Right cardiac atrium (tissue), 5 donors: ENCODE data around the gene YPEL1. TPM values are rescaled to one million over a fixed set of nuclear protein-coding genes. Genes with fewer than 3 reads are reported as not detected.
A peak's percentile ranks its signal among the peaks of the same experiment; 100 is the strongest.
"Not testable (repeated sequence)": the region's sequence is repeated elsewhere in the genome, so short reads cannot be mapped to it uniquely, and the experiment has no call there.

Experiments used
- ATAC-seq, 2 donors: fragments of 200-7000 bp; cut with Tn5 transposase; one replicate each; pipeline versions ENCODE4 v1.8.0 to v1.9.1; 2020; ENCODE audit warnings: moderate library complexity in 2 of 2, mild to moderate bottlenecking in 1 of 2
- DNase-seq, 3 donors: peaks; one replicate each; pipeline ENCODE4 v3.0.0-alpha.2; 2020
- H3K27ac ChIP-seq: one replicate; pipeline ENCODE4 v1.5.1; 2013; ENCODE audit warnings: mild to moderate bottlenecking, low read length, control low read depth, moderate library complexity
- H3K27me3 ChIP-seq: one replicate; pipeline ENCODE4 v1.6.1; 2013; ENCODE audit not compliant: control insufficient read depth, insufficient read depth
- H3K4me1 ChIP-seq: one replicate; pipeline ENCODE4 v1.6.1; 2013; ENCODE audit warnings: low read length; ENCODE audit not compliant: control insufficient read depth, insufficient read depth
- H3K4me3 ChIP-seq: one replicate; pipeline ENCODE4 v1.5.1; 2013; ENCODE audit warnings: low read length, control low read depth
- H3K9me3 ChIP-seq: one replicate; pipeline ENCODE4 v1.6.1; 2013; ENCODE audit warnings: low read length; ENCODE audit not compliant: control insufficient read depth
- WGBS: extraction: QIAGEN DNeasy Blood & Tissue Kit; methylation state at CpG from one replicate; pipeline ENCODE4 v1.1.7; 2013; 5-methylcytosine and 5-hydroxymethylcytosine counted together
- intact Hi-C, 4 donors: fragments of 100-400 bp; cut with DNase I; formaldehyde crosslinking; loops; one replicate each; pipeline versions ENCODE4 v1.11.0 to v1.14.0; 2022 to 2023
- polyA plus RNA-seq: library from polyadenylated mRNA; stranded (reverse); fragments of 200-250 nt; gene quantifications from one replicate; pipeline ENCODE4 v1.2.3, GENCODE V29; 2013
- total RNA-seq, 4 donors: library from RNA; stranded (reverse); fragmentation: NEBNext Ultra II Directional; extraction: Animal tissue kit (Norgen Biotek cat#: 25700); gene quantifications; one replicate each; pipeline ENCODE4 v1.2.1, GENCODE V29; 2021
- donor health status: healthy with polysubstance abuse.
- donor health status: DM: no; HTN: yes; CAD: no.
- donor health status: DM: no; HTN: no; CAD: no.
- donor health status: DM: no; HTN: yes; CAD: no; lungs with severe emphysema.
- donor health status: DM: yes; HTN: yes; CAD: no.

Gene YPEL1
- total and polyA plus RNA-seq, 5 donors: 4.1 to 12.5 (median 5.4) TPM

DNA sequence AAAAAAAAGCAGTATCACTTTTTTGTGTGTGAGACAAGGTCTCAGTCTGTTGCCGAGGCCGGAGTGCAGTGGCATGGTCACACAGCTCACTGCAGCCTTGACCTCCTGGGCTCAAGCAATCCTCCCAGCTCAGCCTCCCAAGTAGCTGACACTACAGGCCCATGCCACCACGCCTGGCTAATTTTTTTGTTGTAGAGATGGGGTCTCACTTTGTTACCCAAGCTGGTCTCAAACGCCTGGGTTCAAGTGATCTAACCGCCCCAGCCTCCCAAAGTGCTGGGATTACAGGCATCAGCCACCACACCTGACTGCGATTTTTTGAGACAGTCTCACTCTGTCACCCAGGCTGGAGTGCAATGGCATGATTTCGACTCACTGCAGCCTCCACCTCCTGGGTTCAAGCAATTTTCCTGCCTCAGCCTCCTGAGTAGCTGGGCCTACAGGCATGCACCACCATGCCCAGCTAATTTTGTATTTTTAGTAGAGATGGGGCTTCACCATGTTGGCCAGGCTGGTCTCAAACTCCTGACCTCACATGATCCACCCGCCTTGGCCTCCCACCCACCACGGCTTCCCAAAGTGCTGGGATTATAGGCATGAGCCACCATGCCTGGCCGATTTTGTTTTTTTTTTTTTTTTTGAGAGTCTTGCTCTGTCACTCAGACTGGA lies 15.3 kb downstream of the YPEL1 start:
- H3K4me3 ChIP-seq, H3K4me1 ChIP-seq, DNase-seq, H3K27me3 ChIP-seq, H3K27ac ChIP-seq, intact Hi-C loops, ATAC-seq, H3K9me3 ChIP-seq: not testable (repeated sequence)
- WGBS: 97% methylated on average over 10 of the region's 10 CpGs

DNA sequence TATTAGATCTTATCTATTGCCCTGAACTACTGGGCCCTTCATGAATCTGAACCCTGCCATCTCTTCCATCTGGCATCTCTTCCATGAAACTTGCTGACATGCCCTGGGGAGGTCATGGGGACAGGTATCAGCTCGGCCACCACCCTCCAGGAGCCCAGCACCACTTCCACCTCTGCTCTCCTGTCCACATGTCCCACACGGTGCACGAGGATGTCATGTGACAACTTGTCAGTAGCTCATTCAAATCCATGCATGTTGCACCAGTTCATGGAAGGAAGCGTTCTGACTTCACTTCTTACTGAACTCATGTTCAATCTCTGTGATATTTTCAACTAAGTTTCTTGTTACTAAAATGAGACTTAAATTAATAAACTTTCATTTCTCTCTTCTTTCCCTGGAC lies 16.6 kb downstream of the YPEL1 start:
- ATAC-seq: no peak
- H3K4me3 ChIP-seq: no peak overlapping the region
- no peaks in the 10 kb centered on the region for H3K4me1 ChIP-seq
- 49% methylated on average over 4 of the region's 4 CpGs for WGBS
- H3K27ac ChIP-seq: no peak overlapping the region
- H3K9me3 ChIP-seq: no peaks in the 10 kb centered on the region
- no peaks in the 10 kb centered on the region for H3K27me3 ChIP-seq
- intact Hi-C loops: no loop called here
- DNase-seq: no peak

DNA sequence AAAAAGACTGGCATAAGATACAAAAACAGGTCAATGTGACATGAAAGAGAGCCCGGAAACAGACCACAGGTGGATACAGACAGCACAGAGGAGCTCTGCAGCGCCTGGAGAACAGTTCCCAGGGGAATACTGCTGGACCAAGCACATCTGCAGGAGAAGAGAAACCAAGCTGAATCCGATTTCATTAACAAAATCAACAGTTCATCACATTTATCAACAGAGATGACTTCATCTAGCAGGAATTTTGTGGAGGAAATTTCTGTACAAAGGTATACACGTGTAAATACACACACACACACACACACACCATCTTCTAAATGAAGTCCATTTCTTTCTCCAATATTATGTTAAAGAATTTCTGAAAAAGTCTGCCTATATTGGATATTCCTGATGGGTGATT lies 17.1 kb downstream of the YPEL1 start:
- intact Hi-C loops: no loop called here
- no peaks in the 10 kb centered on the region for H3K9me3 ChIP-seq
- H3K27ac ChIP-seq: no peak overlapping the region
- H3K4me1 ChIP-seq: no peaks in the 10 kb centered on the region
- DNase-seq (no peak), ATAC-seq (no peak)
- H3K4me3 ChIP-seq: no peak overlapping the region
- 70% methylated on average over 4 of the region's 4 CpGs for WGBS
- H3K27me3 ChIP-seq: no peaks in the 10 kb centered on the region

DNA sequence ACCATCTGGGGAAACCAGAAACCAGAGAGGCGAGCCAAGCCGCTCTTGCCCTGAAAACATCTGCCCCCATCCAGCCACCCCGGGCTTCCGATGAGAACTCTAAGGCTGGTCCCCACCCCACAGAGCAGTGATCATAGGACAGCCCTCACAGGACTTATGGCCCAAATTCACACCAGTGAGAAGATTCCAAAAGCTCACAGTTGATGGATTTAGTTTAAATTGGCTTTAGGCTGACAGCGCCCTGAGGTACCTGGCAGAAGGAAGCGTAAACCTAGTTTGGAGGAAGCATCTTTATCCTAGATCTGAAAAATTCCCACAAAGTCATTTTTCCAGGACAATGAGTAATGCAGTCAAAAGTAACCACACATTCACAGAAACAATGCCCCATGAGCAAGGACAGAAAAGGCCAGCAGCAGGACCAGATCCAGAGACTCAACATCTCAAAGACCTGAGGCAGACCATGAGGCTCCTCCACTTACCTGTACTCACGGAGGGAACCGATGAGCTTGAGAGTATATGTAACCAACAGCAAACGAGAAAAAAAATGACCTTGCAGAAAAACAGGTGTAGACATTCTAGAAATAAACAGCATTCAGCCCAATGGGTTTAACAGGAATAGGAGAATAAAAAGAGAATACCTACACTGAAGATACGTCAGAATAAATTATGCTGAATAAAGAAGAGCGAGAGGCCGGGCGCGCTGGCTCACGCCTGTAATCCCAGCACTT lies 19.0 kb downstream of the YPEL1 start:
- H3K9me3 ChIP-seq, H3K27ac ChIP-seq, H3K4me1 ChIP-seq, ATAC-seq, intact Hi-C loops, H3K4me3 ChIP-seq, DNase-seq, H3K27me3 ChIP-seq: not testable (repeated sequence)
- WGBS: 92% methylated on average over 14 of the region's 15 CpGs

DNA sequence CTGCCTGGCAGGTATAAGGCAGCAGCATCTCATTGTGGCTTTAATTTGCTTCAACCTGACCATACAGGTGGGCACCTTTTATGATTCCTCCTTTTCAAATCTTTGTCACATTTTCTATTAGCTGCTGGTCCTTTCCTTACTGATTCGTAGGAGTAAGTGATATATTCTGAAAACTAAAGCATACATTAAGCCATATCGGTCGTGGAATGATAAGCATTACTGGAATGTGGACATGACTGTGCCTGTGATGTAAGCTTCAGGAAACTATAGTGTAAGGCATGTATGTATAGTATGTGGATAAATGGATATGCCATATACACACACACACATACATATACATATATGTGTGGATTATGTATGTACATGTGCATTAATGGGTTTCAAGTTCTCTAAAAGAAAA lies 20.8 kb downstream of the YPEL1 start:
- intact Hi-C loops: loop anchor here in 3 of 4 donors (5.0 kb wide), 2 partner anchors 223 to 238 kb away; partner anchors contain the start of gene PPM1F (in 2 of the 3)
- H3K4me1 ChIP-seq: no peaks in the 10 kb centered on the region
- WGBS: 74% methylated on average over 3 of the region's 3 CpGs
- no peaks in the 10 kb centered on the region for H3K9me3 ChIP-seq
- no peak for DNase-seq
- no peak overlapping the region for H3K27ac ChIP-seq
- H3K4me3 ChIP-seq: no peak overlapping the region
- no peaks in the 10 kb centered on the region for H3K27me3 ChIP-seq
- no peak for ATAC-seq

DNA sequence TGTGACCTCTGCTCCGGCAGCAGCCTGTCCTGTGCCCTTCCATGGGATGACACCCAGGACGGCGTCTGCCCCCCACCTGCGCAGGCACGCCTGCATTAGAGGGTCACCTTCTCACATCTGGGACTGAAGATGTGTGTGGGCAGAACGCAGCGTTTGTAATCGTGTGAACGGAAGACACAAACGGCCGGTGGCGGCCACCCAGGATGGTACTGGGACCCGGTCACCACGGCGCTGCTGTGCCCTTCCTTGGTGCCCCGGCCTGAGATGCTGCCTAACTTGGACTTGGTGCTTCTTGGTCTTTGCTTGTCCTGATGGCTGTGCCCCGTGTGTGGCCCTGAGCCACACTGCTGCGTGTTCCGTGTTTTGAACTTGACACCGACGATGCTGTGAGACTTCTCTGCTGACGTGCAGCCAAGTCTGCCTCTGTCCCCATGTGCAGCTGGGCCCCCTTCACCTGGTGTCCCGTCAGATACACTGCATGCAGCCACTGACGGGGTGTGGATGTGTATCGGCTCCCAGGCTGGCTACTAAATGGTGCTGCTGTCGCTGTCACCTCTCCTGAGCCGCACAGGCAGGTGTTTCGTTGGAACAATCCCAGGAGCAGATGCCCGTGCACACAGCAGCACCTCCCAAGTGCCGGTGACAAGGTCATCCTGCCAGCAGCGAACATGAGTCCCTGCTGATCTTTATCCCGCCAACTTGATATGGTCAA lies 21.4 kb downstream of the YPEL1 start:
- WGBS: 62% methylated on average over 32 of the region's 32 CpGs
- intact Hi-C loops: loop anchor here in 3 of 4 donors (5.0 kb wide), 2 partner anchors 223 to 238 kb away; partner anchors contain the start of gene PPM1F (in 2 of the 3)
- Histone ChIP-seq H3K27me3 (no peaks in the 10 kb centered on the region), H3K4me3 (no peak overlapping the region), H3K9me3 (no peaks in the 10 kb centered on the region), H3K4me1 (no peaks in the 10 kb centered on the region), H3K27ac (no peak overlapping the region)
- peak in 1 of 3 donors; percentile 51 for DNase-seq
- peak; percentile 5 to 12 for ATAC-seq

DNA sequence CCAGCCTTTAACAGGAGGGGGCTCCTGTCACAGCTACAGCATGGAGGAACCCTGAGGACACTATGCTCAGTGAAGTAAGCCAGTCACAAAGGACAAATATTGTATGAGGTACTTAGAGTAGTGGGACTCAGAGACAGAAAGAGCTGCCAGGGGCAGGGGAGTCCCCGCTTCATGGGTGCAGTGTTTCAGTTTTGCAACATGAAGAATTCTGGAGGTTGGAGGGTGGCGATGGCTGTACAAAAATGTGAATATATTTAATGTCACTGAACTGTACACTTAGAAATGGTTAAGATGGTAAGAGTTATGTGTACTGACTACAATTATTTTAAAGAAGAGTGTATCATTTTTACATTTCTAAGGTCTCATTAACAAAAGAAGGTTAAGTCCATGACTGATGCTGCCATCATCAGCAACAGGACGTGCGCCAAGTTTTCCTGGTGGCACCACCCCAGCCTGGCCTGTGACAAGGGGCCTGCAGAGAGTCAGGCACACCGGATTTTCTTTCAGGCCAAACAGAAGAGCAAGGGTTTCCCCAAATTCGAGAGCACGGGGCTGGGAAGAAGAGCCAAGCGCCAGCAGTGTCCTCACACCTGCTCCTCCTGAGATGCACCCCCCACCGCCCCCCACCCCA lies 22.1 kb downstream of the YPEL1 start:
- DNase-seq (peak in 1 of 3 donors; percentile 44), ATAC-seq (no peak)
- intact Hi-C loops: loop anchor here (1.0 to 5.0 kb wide), 3 partner anchors 224 to 239 kb away; partner anchors contain the start of gene PPM1F (in 2 of the 4)
- H3K27ac ChIP-seq: no peak overlapping the region
- H3K4me3 ChIP-seq: no peak overlapping the region
- no peaks in the 10 kb centered on the region for H3K9me3 ChIP-seq
- 68% methylated on average over 9 of the region's 9 CpGs for WGBS
- H3K4me1 ChIP-seq: no peaks in the 10 kb centered on the region
- H3K27me3 ChIP-seq: no peaks in the 10 kb centered on the region

DNA sequence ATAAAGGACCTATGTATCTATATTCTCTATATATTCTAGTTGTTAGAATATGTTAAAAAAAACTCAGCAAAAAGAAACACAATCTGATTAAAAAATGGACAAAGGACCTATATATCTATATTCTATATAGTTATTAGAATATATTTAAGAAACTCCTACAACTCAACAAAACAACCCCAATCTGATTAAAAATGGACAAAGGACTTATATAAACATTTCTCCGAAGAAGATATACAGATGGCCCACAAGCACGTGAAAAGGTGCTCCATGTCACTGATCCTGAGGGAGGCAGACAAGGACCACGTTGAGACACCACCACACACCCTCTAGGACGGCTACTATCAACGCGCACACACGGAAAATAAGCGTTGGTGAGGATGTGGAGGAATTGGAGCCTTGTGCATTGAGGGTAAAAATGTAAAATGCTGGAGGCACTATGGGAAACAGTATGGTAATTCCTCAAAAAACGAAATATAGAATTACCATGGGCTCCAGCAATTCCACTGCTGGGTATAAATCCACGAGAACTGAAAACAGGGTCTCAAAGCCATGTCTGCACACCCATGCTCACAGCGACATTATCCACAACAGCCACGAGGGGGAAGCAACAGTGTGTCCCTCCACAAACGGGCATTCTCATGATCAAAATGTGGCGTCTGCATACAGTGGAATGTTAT lies 22.7 kb downstream of the YPEL1 start:
- ATAC-seq (peak; percentile 92 to 93), DNase-seq (peak; percentile 64 to 85 (median 77))
- H3K27ac ChIP-seq: no peak overlapping the region
- intact Hi-C loops: loop anchor here (1.0 to 5.0 kb wide), 3 partner anchors 224 to 239 kb away; partner anchors contain the start of gene PPM1F (in 2 of the 4)
- H3K4me3 ChIP-seq: no peak overlapping the region
- 7% methylated on average over 14 of the region's 14 CpGs for WGBS
- peaks cover under 1% of the 10 kb centered on the region for H3K4me1 ChIP-seq
- H3K9me3 ChIP-seq: no peaks in the 10 kb centered on the region
- no peaks in the 10 kb centered on the region for H3K27me3 ChIP-seq

DNA sequence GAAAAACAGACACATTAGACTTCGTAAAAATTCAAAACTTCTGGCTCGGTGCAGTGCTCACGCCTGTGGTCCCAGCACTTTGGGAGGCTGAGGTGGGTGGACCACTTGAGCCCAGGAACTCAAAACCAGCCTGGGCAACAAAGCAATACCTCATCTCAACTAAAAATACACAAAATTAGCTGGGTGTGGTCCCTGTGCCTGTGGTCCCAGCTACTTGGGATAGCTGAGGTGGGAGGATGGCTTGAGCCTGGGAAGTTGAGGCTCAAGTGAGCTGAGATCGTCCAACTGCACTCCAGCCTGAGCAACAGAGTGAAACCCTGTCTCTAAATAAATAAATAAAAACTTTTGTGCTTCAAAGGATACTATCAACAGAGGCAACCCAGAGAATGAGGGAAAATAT lies 23.7 kb downstream of the YPEL1 start:
- ATAC-seq: no peak
- H3K27me3 ChIP-seq: no peaks in the 10 kb centered on the region
- peaks cover 4% of the 10 kb centered on the region for H3K4me1 ChIP-seq
- H3K27ac ChIP-seq: no peak overlapping the region
- no peak overlapping the region for H3K4me3 ChIP-seq
- WGBS: 91% methylated on average over 4 of the region's 4 CpGs
- H3K9me3 ChIP-seq: no peaks in the 10 kb centered on the region
- peak in 1 of 3 donors; percentile 2 for DNase-seq
- intact Hi-C loops: loop anchor here in 3 of 4 donors (5.0 kb wide), 2 partner anchors 225 to 240 kb away; partner anchors contain the start of gene PPM1F (in 2 of the 3)

DNA sequence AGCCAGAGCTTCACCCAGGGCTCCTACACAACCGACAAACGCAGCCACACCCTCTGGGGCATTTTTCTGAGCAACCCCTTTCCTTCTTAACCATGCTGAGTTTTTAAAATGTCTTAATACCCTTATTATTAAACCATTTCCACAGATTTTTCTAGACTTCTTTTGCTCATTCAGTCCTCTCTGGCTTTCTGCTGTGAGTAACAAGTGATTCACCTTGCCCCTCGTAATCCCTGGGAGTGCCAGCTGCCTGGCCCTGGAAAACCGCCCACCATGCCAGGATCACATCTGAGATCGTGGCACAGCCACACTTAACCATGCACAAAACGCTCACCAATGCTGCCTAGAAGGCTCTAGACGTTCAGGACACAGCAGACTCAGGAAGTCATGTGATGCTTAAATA lies 25.4 kb downstream of the YPEL1 start:
- intact Hi-C loops: loop anchor here in 3 of 4 donors (5.0 kb wide), 2 partner anchors 227 to 242 kb away; partner anchors contain the start of gene PPM1F (in 2 of the 3)
- H3K27ac ChIP-seq: no peak overlapping the region
- no peak overlapping the region for H3K4me3 ChIP-seq
- ATAC-seq (no peak), DNase-seq (peak in 1 of 3 donors; percentile 4)
- H3K27me3 ChIP-seq: no peaks in the 10 kb centered on the region
- 87% methylated on average over 7 of the region's 7 CpGs for whole genome bisulfite sequencing
- no peaks in the 10 kb centered on the region for H3K9me3 ChIP-seq
- H3K4me1 ChIP-seq: peaks cover 4% of the 10 kb centered on the region
